HepG2 (cell line): Measurements from ENCODE around the gene CLIC1. TPM values are rescaled to one million over a fixed set of nuclear protein-coding genes. Genes with fewer than 3 reads are reported as not detected.

Experiments
- BHLHE40 ChIP-seq: IDR thresholded peaks from 2 replicates; pipeline ENCODE4 v1.6.1; 2011; ENCODE audit warnings: low read length, improper control_type of control experiment
- CEBPG ChIP-seq: IDR thresholded peaks from 2 replicates; pipeline ENCODE4 v1.6.1; 2016
- HOXA7 ChIP-seq: sonication (generic); formaldehyde crosslinking; IDR thresholded peaks from 2 replicates; pipeline ENCODE4 v1.8.1; 2022; ENCODE audit warnings: mild to moderate bottlenecking, missing genetic modification reagents, moderate library complexity
- MAFF ChIP-seq: IDR thresholded peaks from 2 replicates; pipeline ENCODE4 v1.6.1; 2011; ENCODE audit warnings: low read depth, low read length, improper control_type of control experiment
- MEIS2 ChIP-seq: sonication (generic); formaldehyde crosslinking; IDR thresholded peaks from 2 replicates; pipeline ENCODE4 v1.9.0; 2021; ENCODE audit warnings: mild to moderate bottlenecking, missing genetic modification reagents
- NFYB ChIP-seq: sonication (generic); formaldehyde crosslinking; IDR thresholded peaks from 2 replicates; pipeline ENCODE4 v1.4.0; 2020; ENCODE audit warnings: missing genetic modification reagents
- NR1H2 ChIP-seq: sonication (generic); formaldehyde crosslinking; IDR thresholded peaks from 2 replicates; pipeline ENCODE4 v1.8.1; 2022; ENCODE audit warnings: low read depth, missing genetic modification reagents, borderline replicate concordance
- REPIN1 ChIP-seq: sonication (generic); formaldehyde crosslinking; IDR thresholded peaks from 2 replicates; pipeline ENCODE4 v1.8.0; 2022; ENCODE audit warnings: missing genetic modification reagents, low read depth, mild to moderate bottlenecking, borderline replicate concordance
- SETDB1 ChIP-seq: sonication (generic); formaldehyde crosslinking; IDR thresholded peaks from 2 replicates; pipeline ENCODE4 v1.5.1; 2020; ENCODE audit warnings: missing genetic modification reagents, mild to moderate bottlenecking, borderline replicate concordance
- SIN3B ChIP-seq: fragments of 150-350 bp; IDR thresholded peaks from 2 replicates; pipeline ENCODE4 v1.6.1; 2014; ENCODE audit warnings: low read length
- THAP11 ChIP-seq: IDR thresholded peaks from 2 replicates; pipeline ENCODE4 v1.6.1; 2016; ENCODE audit warnings: missing biosample characterization, missing genetic modification reagents
- TRIM22 ChIP-seq: fragments of 450-650 bp; IDR thresholded peaks from 2 replicates; pipeline ENCODE4 v1.6.1; 2017
- ZNF205 ChIP-seq: IDR thresholded peaks from 2 replicates; pipeline ENCODE4 v1.6.1; 2018; ENCODE audit warnings: missing biosample characterization, missing genetic modification reagents
- ZNF24 ChIP-seq: fragments of 450-650 bp; IDR thresholded peaks from 2 replicates; pipeline ENCODE4 v1.6.1; 2017; ENCODE audit warnings: antibody characterized with exemption, mild to moderate bottlenecking
- ZNF572 ChIP-seq: sonication (generic); formaldehyde crosslinking; IDR thresholded peaks from 2 replicates; pipeline ENCODE4 v1.5.1; 2020; ENCODE audit warnings: mild to moderate bottlenecking, missing genetic modification reagents
- ZNF574 ChIP-seq: sonication (generic); formaldehyde crosslinking; IDR thresholded peaks from 2 replicates; pipeline ENCODE4 v1.4.0; 2020; ENCODE audit warnings: missing genetic modification reagents
- ZNF740 ChIP-seq: sonication (generic); formaldehyde crosslinking; IDR thresholded peaks from 2 replicates; pipeline ENCODE4 v1.4.0; 2020; ENCODE audit warnings: missing genetic modification reagents
- ZNF878 ChIP-seq: sonication (generic); formaldehyde crosslinking; IDR thresholded peaks from 2 replicates; pipeline ENCODE4 v1.8.1; 2023; ENCODE audit warnings: mild to moderate bottlenecking, missing genetic modification reagents, moderate library complexity
- ZSCAN29 ChIP-seq: sonication (generic); formaldehyde crosslinking; conservative IDR thresholded peaks from 2 replicates; pipeline ENCODE4 v1.4.0; 2020; ENCODE audit warnings: mild to moderate bottlenecking, missing genetic modification reagents
- polyA plus RNA-seq, 8 experiments: library from polyadenylated mRNA; depleted of rRNA in 3 of 8; stranded (reverse) in 7 of 8; unstranded in 1 of 8; fragments of >200 nt; fragmentation: Illumina TruSeq in 4 of 8; extraction: Trizol in 4 of 8; gene quantifications; 2 replicates each; pipeline versions ENCODE4 v1.2.1 to v1.2.3, GENCODE V29; 2011 to 2016; ENCODE audit warnings: low read depth in 4 of 8, missing spikeins in 1 of 8, mixed read lengths in 1 of 8; ENCODE audit not compliant: insufficient read depth in 1 of 8
- total RNA-seq, 5 experiments: library from RNA; depleted of rRNA; stranded (reverse); fragments of >200 nt; fragmentation: Illumina TruSeq; extraction: Trizol; gene quantifications; 2 replicates each; pipeline ENCODE4 v1.2.3, GENCODE V29; 2016; ENCODE audit warnings: low read depth in 1 of 5
- TF ChIP-seq, protein P1 (sequence below): sonication (generic); formaldehyde crosslinking; IDR thresholded peaks from 2 replicates; pipeline ENCODE4 v1.9.0; 2022; ENCODE audit warnings: missing genetic modification reagents, mild to moderate bottlenecking, borderline replicate concordance
- TF ChIP-seq, protein P2 (sequence below): sonication (generic); formaldehyde crosslinking; IDR thresholded peaks from 2 replicates; pipeline ENCODE4 v1.9.0; 2021; ENCODE audit warnings: missing genetic modification reagents, borderline replicate concordance

Gene CLIC1
- total and polyA plus RNA-seq, 2 of the 13 experiments (the other 11 are each of a cell fraction or from before 2014, with no cell fraction given), result 602 to 891 TPM

GRCh38 chr6:31729979-31730630 lies 6.2 kb downstream of the CLIC1 start (continued):
- peak; percentile 9; the same call in 1 of the 2 replicates for TF ChIP-seq REPIN1 (CRISPR knock-in tag)
- TF ChIP-seq TRIM22, result no peak
- peak; percentile 86 for TF ChIP-seq ZSCAN29 (CRISPR knock-in tag)
- TF ChIP-seq THAP11, result no peak
- peak; percentile 93 for TF ChIP-seq ZNF572 (CRISPR knock-in tag)
- no peak for TF ChIP-seq HOXA7 (CRISPR knock-in tag)
- no peak for TF ChIP-seq SIN3B
- TF ChIP-seq, protein P1, sequence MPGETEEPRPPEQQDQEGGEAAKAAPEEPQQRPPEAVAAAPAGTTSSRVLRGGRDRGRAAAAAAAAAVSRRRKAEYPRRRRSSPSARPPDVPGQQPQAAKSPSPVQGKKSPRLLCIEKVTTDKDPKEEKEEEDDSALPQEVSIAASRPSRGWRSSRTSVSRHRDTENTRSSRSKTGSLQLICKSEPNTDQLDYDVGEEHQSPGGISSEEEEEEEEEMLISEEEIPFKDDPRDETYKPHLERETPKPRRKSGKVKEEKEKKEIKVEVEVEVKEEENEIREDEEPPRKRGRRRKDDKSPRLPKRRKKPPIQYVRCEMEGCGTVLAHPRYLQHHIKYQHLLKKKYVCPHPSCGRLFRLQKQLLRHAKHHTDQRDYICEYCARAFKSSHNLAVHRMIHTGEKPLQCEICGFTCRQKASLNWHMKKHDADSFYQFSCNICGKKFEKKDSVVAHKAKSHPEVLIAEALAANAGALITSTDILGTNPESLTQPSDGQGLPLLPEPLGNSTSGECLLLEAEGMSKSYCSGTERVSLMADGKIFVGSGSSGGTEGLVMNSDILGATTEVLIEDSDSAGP (CRISPR knock-in tag), result peak; percentile 77; the same call in 1 of the 2 replicates
- TF ChIP-seq BHLHE40, result no peak
- no peak; the same call in 1 of the 2 replicates for TF ChIP-seq ZNF574
- peak; percentile 97 for TF ChIP-seq ZNF878
- TF ChIP-seq SETDB1 (CRISPR knock-in tag), result 0 out of 2 replicates have a peak, but pooled peaks have one; percentile 42
- no peak for TF ChIP-seq CEBPG (CRISPR knock-in tag)
- TF ChIP-seq MAFF, result no peak
- TF ChIP-seq, protein P2, sequence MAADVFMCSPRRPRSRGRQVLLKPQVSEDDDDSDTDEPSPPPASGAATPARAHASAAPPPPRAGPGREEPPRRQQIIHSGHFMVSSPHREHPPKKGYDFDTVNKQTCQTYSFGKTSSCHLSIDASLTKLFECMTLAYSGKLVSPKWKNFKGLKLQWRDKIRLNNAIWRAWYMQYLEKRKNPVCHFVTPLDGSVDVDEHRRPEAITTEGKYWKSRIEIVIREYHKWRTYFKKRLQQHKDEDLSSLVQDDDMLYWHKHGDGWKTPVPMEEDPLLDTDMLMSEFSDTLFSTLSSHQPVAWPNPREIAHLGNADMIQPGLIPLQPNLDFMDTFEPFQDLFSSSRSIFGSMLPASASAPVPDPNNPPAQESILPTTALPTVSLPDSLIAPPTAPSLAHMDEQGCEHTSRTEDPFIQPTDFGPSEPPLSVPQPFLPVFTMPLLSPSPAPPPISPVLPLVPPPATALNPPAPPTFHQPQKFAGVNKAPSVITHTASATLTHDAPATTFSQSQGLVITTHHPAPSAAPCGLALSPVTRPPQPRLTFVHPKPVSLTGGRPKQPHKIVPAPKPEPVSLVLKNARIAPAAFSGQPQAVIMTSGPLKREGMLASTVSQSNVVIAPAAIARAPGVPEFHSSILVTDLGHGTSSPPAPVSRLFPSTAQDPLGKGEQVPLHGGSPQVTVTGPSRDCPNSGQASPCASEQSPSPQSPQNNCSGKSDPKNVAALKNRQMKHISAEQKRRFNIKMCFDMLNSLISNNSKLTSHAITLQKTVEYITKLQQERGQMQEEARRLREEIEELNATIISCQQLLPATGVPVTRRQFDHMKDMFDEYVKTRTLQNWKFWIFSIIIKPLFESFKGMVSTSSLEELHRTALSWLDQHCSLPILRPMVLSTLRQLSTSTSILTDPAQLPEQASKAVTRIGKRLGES (CRISPR knock-in tag), result no peak
- no peak for TF ChIP-seq NR1H2 (CRISPR knock-in tag)
- TF ChIP-seq ZNF740 (CRISPR knock-in tag), result 0 out of 2 replicates have a peak, but pooled peaks have one; percentile 17
- TF ChIP-seq MEIS2, result 0 out of 2 replicates have a peak, but pooled peaks have one; percentile 43
- TF ChIP-seq ZNF24, result no peak
- 0 out of 2 replicates have a peak, but pooled peaks have one; percentile 12 for TF ChIP-seq ZNF205 (CRISPR knock-in tag)
- TF ChIP-seq NFYB (CRISPR knock-in tag), result no peak
